Dedifferentiated amniotic fluid mesenchymal stem cell (primary cell): ENCODE results near the gene MEIOB.
"Not testable (repeated sequence)": the region's sequence is repeated elsewhere in the genome, so short reads cannot be mapped to it uniquely, and the experiment has no call there.

Experiments used
- DNase-seq: peaks from one replicate; pipeline ENCODE4 v3.0.0-alpha.2; 2016; ENCODE audit errors: extremely low spot score

The MEIOB gene

GRCh38 chr16:1906846-1907165, 34.8 kb upstream of the MEIOB start:
- DNase-seq, result no peak

- DNase-seq, result no peak
Measured at GRCh38 chr16:1906055-1906845, 34.3 kb upstream of the MEIOB start.

GRCh38 chr16:1903845-1904840, 32.2 kb upstream of the MEIOB start:
- no peak for DNase-seq

- DNase-seq, result no peak
Measured at GRCh38 chr16:1903220-1903574, 31.2 kb upstream of the MEIOB start.

GRCh38 chr16:1902547-1903219, 30.7 kb upstream of the MEIOB start:
- no peak for DNase-seq

GRCh38 chr16:1900452-1900774, 28.4 kb upstream of the MEIOB start:
- no peak for DNase-seq

- DNase-seq, result no peak
Measured at GRCh38 chr16:1899641-1900451, 27.9 kb upstream of the MEIOB start.

- DNase-seq, result not testable (repeated sequence)
Measured at GRCh38 chr16:1897692-1898091, 25.7 kb upstream of the MEIOB start.

- DNase-seq, result no peak
Measured at GRCh38 chr16:1895949-1896675, 24.1 kb upstream of the MEIOB start.

GRCh38 chr16:1895068-1895467, 23.1 kb upstream of the MEIOB start:
- no peak for DNase-seq

- no peak for DNase-seq
Measured at GRCh38 chr16:1890708-1891050, 18.7 kb upstream of the MEIOB start.

GRCh38 chr16:1890024-1890707, 18.2 kb upstream of the MEIOB start:
- DNase-seq, result no peak

- no peak for DNase-seq
Measured at GRCh38 chr16:1887711-1888354, 15.9 kb upstream of the MEIOB start.

GRCh38 chr16:1884889-1885288, 12.9 kb upstream of the MEIOB start:
- DNase-seq, result no peak

- DNase-seq, result no peak
Measured at GRCh38 chr16:1884155-1884760, 12.3 kb upstream of the MEIOB start.

- not testable (repeated sequence) for DNase-seq
Measured at GRCh38 chr16:1881172-1881571, 9.2 kb upstream of the MEIOB start.

- no peak for DNase-seq
Measured at GRCh38 chr16:1879477-1879876, 7.5 kb upstream of the MEIOB start.

GRCh38 chr16:1878256-1878655, 6.3 kb upstream of the MEIOB start:
- DNase-seq, result no peak

- no peak for DNase-seq
Measured at GRCh38 chr16:1877804-1878203, 5.8 kb upstream of the MEIOB start.

GRCh38 chr16:1877089-1877488, 5.1 kb upstream of the MEIOB start:
- DNase-seq, result no peak
